Measurements from ENCODE around the gene MEF2B.

Gene MEF2B

GRCh38 chr19:19170053-19170872 is at the start of gene MEF2B:
Gene MEF2B, minus strand, starts transcription at chr19:19170263. Its CDS starts 19,528 bp downstream, at chr19:19150735.
- DNase-seq (ENCODE audit: low spot score): peak; percentile 73

DNA sequence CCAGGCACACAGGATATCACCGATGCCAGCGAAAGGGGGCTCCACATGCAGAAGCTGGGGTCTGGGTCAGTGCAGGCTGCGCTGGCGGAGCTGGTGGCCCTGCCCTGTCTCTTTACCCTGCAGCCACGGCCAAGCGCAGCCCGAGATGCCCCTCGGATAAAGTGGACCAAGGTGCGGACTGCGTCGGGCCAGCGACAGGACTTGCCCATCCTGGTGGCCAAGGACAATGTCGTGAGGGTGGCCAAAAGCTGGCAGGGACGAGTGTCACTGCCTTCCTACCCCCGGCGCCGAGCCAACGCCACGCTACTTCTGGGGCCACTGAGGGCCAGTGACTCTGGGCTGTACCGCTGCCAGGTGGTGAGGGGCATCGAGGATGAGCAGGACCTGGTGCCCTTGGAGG is 48.8 kb upstream of the MEF2B start:
- no peak for DNase-seq (ENCODE audit: low spot score)

- peak; percentile 31 for DNase-seq (ENCODE audit: low spot score)
Measured at GRCh38 chr19:19217099-19217498, 47.0 kb upstream of the MEF2B start.

GRCh38 chr19:19215792-19216191 is 45.7 kb upstream of the MEF2B start:
- DNase-seq (ENCODE audit: low spot score): no peak

- peak; percentile 35 for DNase-seq (ENCODE audit: low spot score)
Measured at GRCh38 chr19:19214892-19215291, 44.8 kb upstream of the MEF2B start.

GRCh38 chr19:19214159-19214490 is 44.1 kb upstream of the MEF2B start:
- DNase-seq (ENCODE audit: low spot score): no peak

- no peak for DNase-seq (ENCODE audit: low spot score)
Measured at GRCh38 chr19:19213426-19214158, 43.5 kb upstream of the MEF2B start.

DNA sequence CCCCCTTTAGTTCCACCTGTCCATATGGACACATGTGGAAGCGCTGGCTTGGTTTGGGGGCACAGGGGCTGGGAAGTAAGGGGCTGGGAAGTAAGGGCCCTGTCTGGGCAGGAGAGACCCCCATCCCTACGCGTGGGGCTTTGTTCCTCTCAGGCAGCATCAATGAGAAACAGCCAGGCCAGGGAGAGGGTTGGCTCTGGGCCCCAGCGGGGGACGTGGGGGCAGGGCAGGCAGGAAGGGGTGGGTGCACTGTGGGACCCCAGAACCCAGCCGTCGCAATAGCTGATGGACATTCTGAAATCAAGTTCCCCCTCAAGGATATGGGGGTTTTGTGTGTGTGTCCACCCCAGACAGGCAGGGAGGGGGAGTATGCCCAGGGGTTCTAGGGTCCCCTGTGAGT is 42.9 kb upstream of the MEF2B start:
- no peak for DNase-seq (ENCODE audit: low spot score)

GRCh38 chr19:19211499-19212420 is 41.7 kb upstream of the MEF2B start, which contains the start of gene NCAN:
Gene NCAN, plus strand, starts transcription at chr19:19211958. Its CDS starts 4,996 bp downstream, at chr19:19216954.
- no peak for DNase-seq (ENCODE audit: low spot score)

DNA sequence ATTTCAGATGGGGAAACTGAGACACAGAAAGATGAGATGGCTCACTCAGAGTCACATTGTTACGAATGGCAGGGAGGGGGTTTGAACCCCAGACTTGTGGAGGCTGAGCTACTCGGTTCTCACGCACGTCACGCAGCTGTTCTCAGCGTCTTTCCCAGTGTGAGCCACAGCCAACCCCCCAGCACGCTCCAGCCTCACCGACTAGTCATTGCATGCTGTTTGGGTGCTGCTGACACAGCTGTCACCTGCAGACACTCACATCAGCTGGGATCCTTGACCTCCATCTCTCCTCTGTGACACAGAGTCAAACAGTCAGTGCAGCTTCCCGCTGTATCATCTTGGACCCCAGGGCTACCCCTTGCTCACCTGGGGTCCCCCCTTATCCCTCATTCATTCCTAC is 39.3 kb upstream of the MEF2B start:
- DNase-seq (ENCODE audit: low spot score): no peak

DNA sequence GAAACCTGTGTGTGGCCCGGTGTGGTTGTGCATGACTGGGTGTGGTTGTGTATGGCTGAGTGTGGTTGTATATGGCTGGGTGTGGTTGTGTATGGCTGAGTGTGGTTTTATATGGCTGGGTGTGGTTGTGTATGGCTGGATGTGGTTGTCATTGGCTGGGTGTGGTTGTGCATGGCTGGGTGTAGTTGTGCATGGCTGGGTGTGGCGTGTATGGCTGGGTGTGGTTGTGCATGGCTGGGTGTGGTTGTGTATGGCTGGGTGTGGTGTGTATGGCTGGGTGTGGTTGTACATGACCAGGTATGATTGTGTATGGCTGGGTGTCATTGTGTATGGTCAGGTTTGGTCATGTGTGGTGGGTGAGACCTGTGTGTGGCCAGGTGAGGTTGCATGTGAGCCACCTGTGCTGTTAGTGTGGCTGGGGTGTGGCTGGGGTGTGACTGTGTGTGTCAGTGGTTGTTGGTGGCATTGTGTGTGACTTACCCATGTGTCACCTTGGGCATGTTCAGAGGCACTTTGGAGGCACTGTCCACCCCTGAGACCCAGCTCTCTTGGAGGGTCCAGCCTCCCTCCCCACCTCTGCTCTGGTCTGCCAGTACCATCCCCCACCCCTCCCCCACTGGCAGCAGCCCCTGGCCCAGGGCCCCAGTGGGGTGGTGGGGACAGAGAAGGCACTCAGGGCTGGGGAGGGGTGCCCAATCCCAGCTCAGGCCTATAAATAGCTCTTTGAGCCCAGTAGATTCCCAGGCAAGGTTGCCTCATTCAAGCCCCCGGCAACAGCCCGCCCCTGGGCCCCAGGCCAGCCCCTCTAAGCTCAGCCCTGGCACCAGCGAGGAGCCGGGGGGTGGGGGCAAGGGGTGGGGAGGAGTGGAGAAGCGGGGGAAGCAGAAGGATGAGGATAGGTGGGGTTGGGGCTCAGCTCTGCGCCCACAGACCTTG is 37.8 kb upstream of the MEF2B start:
- no peak for DNase-seq (ENCODE audit: low spot score)

- DNase-seq (ENCODE audit: low spot score): no peak
Measured at GRCh38 chr19:19206938-19207337, 36.9 kb upstream of the MEF2B start.

- no peak for DNase-seq (ENCODE audit: low spot score)
Measured at GRCh38 chr19:19205416-19206410, 35.6 kb upstream of the MEF2B start.

DNA sequence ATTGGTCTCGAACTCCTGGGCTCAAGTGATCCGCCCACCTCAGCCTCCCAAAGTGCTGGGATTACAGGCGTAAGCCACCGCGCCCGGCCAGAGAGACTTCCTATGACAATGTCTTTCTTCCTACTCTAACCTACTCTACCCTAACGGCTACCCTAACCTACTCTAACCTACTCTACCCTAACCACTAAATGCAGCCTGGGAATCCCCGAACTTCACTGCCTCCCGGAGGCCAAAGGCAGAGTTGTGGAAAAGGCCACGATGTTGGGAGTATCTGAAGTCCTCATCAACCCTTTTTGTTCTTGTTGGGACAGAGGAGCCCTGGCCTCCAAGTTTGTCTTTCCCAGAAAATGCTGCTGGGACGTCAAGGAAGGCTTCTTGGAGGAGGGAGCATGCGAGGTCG is 34.1 kb upstream of the MEF2B start:
- DNase-seq (ENCODE audit: low spot score): no peak

GRCh38 chr19:19203012-19203856 is 33.2 kb upstream of the MEF2B start, which contains the start of gene NR2C2AP:
Gene NR2C2AP, minus strand, starts transcription at chr19:19203414. Its CDS starts 354 bp downstream, at chr19:19203060.
- DNase-seq (ENCODE audit: low spot score): peak; percentile 93

- no peak for DNase-seq (ENCODE audit: low spot score)
Measured at GRCh38 chr19:19202707-19203011, 32.6 kb upstream of the MEF2B start.

DNA sequence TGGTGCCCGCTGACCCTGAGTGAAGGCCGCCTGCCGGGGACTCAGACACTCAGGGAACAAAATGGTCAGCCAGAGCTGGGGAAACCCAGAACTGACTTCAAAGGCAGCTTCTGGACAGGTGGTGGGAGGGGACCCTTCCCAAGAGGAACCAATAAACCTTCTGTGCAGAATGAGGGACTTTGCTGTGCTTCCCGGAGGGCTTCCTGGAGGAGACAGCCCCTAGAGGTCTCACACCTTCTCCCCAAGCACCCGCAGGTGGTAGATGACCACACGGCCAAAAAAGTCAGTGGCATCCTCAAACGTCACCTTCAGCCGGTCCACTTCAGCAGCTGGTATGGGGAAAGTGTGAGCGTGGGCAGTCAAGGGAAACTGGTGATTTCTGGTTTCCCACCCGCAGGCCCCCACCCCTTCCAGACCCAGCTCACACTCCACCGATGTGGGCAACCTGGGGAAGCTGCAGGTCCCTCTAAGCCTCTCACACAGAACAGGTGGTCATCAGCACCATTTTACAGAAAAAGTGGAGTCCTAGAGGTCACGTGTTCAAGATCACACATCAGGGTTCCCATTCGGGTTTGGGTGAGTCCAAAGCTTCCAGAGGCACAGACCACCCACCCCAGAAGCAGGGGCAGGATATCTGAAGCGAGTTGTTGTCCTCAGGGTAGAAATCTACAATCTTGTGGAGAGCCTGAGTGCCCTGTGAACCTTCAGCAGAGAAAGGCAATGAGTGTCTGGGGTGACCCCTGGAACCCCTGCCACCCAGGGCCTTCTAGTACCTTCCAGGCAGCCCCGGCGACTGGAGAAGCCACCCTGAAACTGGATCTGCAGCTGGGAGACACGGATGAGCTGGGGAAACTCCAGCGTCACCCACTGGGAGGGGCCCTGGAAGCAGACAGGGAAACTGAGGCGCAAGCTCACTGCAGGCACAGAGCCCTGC is 31.9 kb upstream of the MEF2B start:
- no peak for DNase-seq (ENCODE audit: low spot score)

DNA sequence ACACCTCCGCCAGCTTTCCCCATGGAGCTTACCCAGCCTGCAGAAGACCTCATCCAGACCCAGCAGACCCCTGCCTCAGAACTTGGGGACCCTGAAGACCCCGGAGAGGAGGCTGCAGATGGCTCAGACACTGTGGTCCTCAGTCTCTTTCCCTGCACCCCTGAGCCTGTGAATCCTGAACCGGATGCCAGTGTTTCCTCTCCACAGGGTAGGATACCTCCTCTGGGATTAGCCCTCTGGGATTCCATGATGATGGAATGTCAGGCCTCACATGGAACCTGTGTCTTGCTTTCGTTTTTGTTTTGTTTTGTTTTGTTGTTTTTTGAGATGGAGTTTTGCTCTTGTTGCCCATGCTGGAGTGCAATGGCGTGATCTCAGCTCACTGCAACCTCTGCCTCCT is 23.9 kb upstream of the MEF2B start:
- DNase-seq (ENCODE audit: low spot score): no peak

Data from kidney tubule cell (primary cell).